ENCODE results near the gene MACROD2.
"Not testable (repeated sequence)": the region's sequence is repeated elsewhere in the genome, so short reads cannot be mapped to it uniquely, and the experiment has no call there.

MACROD2 gene

GRCh38 chr20:14259689-14260088, 264.4 kb downstream of the MACROD2 start:
- no peak for DNase-seq (ENCODE audit: low spot score)

GRCh38 chr20:14260367-14260766, 265.1 kb downstream of the MACROD2 start:
- DNase-seq (ENCODE audit: low spot score) = no peak

More at GRCh38 chr20:14259689-14260088, 264.4 kb downstream of the MACROD2 start:
- no peak for TF ChIP-seq CTCF (IDR thresholded peaks at IDR 0.05; ENCODE audit: extremely low read depth, missing control alignments)

GRCh38 chr20:14264869-14265268, 269.6 kb downstream of the MACROD2 start:
- DNase-seq (ENCODE audit: low spot score) = no peak
- TF ChIP-seq CTCF (IDR thresholded peaks at IDR 0.05; ENCODE audit: extremely low read depth, missing control alignments) = no peak

More at GRCh38 chr20:14260367-14260766, 265.1 kb downstream of the MACROD2 start:
- TF ChIP-seq CTCF (IDR thresholded peaks at IDR 0.05; ENCODE audit: extremely low read depth, missing control alignments) = no peak

- TF ChIP-seq CTCF (IDR thresholded peaks at IDR 0.05; ENCODE audit: extremely low read depth, missing control alignments) = no peak
- DNase-seq (ENCODE audit: low spot score) = no peak
Observed at GRCh38 chr20:14266246-14266645, 270.9 kb downstream of the MACROD2 start.

- DNase-seq (ENCODE audit: low spot score) = not testable (repeated sequence)
Observed at GRCh38 chr20:14270751-14271150, 275.4 kb downstream of the MACROD2 start.

GRCh38 chr20:14282140-14282539, 286.8 kb downstream of the MACROD2 start:
- no peak for TF ChIP-seq CTCF (IDR thresholded peaks at IDR 0.05; ENCODE audit: extremely low read depth, missing control alignments)
- no peak for DNase-seq (ENCODE audit: low spot score)

- no peak for TF ChIP-seq CTCF (IDR thresholded peaks at IDR 0.05; ENCODE audit: extremely low read depth, missing control alignments)
- no peak for DNase-seq (ENCODE audit: low spot score)
Observed at GRCh38 chr20:14284443-14284842, 289.1 kb downstream of the MACROD2 start.
